ENCODE results near the gene NUAK2. TPM values are rescaled to one million over a fixed set of nuclear protein-coding genes. Genes with fewer than 3 reads are reported as not detected.
"Not testable (repeated sequence)": the region's sequence is repeated elsewhere in the genome, so short reads cannot be mapped to it uniquely, and the experiment has no call there.

The NUAK2 gene
- total and polyA plus RNA-seq, 8 donors: 6.1 to 12.3 (median 8.6) TPM

- H3K27me3 ChIP-seq: no peaks in the 10 kb centered on the region
- no peak for TF ChIP-seq CTCF (IDR thresholded peaks at IDR 0.05)
- no peak overlapping the region for H3K27ac ChIP-seq
- H3K4me1 ChIP-seq: no peaks in the 10 kb centered on the region
- H3K4me3 ChIP-seq: no peak overlapping the region
- ATAC-seq (no peak), DNase-seq (no peak)
- no peaks in the 10 kb centered on the region for H3K9me3 ChIP-seq
- intact Hi-C loops (cut with DNase I): no loop called here
- no peaks in the 10 kb centered on the region for H3K36me3 ChIP-seq
Measured at GRCh38 chr1:205365945-205366463, 44.5 kb upstream of the NUAK2 start.

GRCh38 chr1:205365086-205365485, 43.5 kb upstream of the NUAK2 start:
- H3K36me3 ChIP-seq; H3K4me3 ChIP-seq; H3K9me3 ChIP-seq; H3K4me1 ChIP-seq; intact Hi-C loops (cut with DNase I); DNase-seq; ATAC-seq; H3K27me3 ChIP-seq; H3K27ac ChIP-seq: not testable (repeated sequence)

GRCh38 chr1:205360891-205361290, 39.3 kb upstream of the NUAK2 start:
- TF ChIP-seq CTCF (IDR thresholded peaks at IDR 0.05): no peak
- Histone ChIP-seq H3K27me3 (peaks cover 0 to 12% of the 10 kb centered on the region in 2 donors), H3K36me3 (no peaks in the 10 kb centered on the region), H3K4me1 (no peaks in the 10 kb centered on the region), H3K4me3 (no peak overlapping the region), H3K9me3 (no peaks in the 10 kb centered on the region), H3K27ac (no peak overlapping the region)
- intact Hi-C loops (cut with DNase I): no loop called here
- no peak for ATAC-seq
- no peak for DNase-seq

GRCh38 chr1:205359771-205360565, 38.4 kb upstream of the NUAK2 start:
- no peak for DNase-seq
- Histone ChIP-seq H3K36me3 (no peaks in the 10 kb centered on the region), H3K4me1 (no peaks in the 10 kb centered on the region), H3K27me3 (peaks cover 0 to 12% of the 10 kb centered on the region in 2 donors), H3K27ac (no peak overlapping the region), H3K4me3 (no peak overlapping the region), H3K9me3 (no peaks in the 10 kb centered on the region)
- ATAC-seq: no peak
- intact Hi-C loops (cut with DNase I): loop anchor here in 1 of 2 donors (10.0 kb wide), 1 partner anchor 125 kb away; no protein-coding TSS in a partner anchor
- no peak for TF ChIP-seq CTCF (IDR thresholded peaks at IDR 0.05)

- intact Hi-C loops (cut with DNase I): loop anchor here in 1 of 2 donors (10.0 kb wide), 1 partner anchor 126 kb away; no protein-coding TSS in a partner anchor
- peaks cover 0 to 12% of the 10 kb centered on the region in 2 donors for H3K27me3 ChIP-seq
- H3K9me3 ChIP-seq: no peaks in the 10 kb centered on the region
- no peak overlapping the region for H3K27ac ChIP-seq
- no peak for DNase-seq
- no peak for TF ChIP-seq CTCF (IDR thresholded peaks at IDR 0.05)
- no peak overlapping the region for H3K4me3 ChIP-seq
- no peak for ATAC-seq
- no peaks in the 10 kb centered on the region for H3K36me3 ChIP-seq
- H3K4me1 ChIP-seq: peaks cover 0 to 6% of the 10 kb centered on the region in 2 donors
Measured at GRCh38 chr1:205358579-205358978, 37.0 kb upstream of the NUAK2 start.

Measured in left lung (tissue), 10 donors.